GM18526 (cell line): ENCODE measurements around the gene EGFR.

Experiments
- POLR2A ChIP-seq: IDR thresholded peaks from 3 replicates; pipeline ENCODE4 v1.6.1; 2011; ENCODE audit not compliant: insufficient read length; ENCODE audit errors: extremely low read depth

Gene EGFR

DNA sequence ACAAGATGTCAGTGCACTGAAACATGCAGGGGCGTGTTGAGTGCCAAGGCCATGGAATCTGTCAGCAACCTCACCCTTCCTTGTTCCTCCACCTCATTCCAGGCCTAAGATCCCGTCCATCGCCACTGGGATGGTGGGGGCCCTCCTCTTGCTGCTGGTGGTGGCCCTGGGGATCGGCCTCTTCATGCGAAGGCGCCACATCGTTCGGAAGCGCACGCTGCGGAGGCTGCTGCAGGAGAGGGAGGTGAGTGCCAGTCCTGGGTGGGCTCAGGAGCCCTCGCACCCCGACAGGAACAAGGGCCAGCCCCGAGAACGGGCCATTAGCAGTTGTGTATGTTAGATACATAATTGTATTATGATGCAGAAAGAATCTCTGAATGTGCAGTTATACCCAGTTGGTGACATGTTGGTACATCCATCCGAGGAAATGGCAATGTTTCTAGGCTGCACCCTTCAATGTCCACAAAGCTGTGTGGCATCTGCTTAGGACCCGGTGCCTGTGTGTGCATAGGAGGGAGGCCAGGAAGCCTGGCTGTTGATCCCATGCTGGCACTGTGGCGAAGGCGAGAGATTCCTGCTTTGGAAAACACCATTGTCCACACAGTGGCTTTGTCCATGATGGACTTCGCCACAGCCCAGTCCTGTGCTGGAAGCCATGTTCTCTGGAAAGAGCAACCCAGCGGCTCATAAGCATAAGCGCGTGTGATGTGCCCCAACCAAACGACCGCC, 154.2 kb downstream of the EGFR start:
- TF ChIP-seq POLR2A: no peak

DNA sequence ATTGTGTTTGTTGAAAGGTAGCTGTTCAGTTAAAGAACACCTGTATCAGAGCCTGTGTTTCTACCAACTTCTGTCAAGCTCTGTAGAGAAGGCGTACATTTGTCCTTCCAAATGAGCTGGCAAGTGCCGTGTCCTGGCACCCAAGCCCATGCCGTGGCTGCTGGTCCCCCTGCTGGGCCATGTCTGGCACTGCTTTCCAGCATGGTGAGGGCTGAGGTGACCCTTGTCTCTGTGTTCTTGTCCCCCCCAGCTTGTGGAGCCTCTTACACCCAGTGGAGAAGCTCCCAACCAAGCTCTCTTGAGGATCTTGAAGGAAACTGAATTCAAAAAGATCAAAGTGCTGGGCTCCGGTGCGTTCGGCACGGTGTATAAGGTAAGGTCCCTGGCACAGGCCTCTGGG, 154.9 kb downstream of the EGFR start:
- no peak for TF ChIP-seq POLR2A

DNA sequence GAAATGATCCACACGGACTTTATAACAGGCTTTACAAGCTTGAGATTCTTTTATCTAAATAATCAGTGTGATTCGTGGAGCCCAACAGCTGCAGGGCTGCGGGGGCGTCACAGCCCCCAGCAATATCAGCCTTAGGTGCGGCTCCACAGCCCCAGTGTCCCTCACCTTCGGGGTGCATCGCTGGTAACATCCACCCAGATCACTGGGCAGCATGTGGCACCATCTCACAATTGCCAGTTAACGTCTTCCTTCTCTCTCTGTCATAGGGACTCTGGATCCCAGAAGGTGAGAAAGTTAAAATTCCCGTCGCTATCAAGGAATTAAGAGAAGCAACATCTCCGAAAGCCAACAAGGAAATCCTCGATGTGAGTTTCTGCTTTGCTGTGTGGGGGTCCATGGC, 155.6 kb downstream of the EGFR start:
- TF ChIP-seq POLR2A: no peak

- no peak for TF ChIP-seq POLR2A
Measured at GRCh38 chr7:55174856-55175255, 156.0 kb downstream of the EGFR start.

- TF ChIP-seq POLR2A: no peak
Measured at GRCh38 chr7:55177068-55177530, 158.3 kb downstream of the EGFR start.

- TF ChIP-seq POLR2A: no peak
Measured at GRCh38 chr7:55177589-55178261, 158.9 kb downstream of the EGFR start.

GRCh38 chr7:55178292-55178862, 159.6 kb downstream of the EGFR start:
- TF ChIP-seq POLR2A: no peak

DNA sequence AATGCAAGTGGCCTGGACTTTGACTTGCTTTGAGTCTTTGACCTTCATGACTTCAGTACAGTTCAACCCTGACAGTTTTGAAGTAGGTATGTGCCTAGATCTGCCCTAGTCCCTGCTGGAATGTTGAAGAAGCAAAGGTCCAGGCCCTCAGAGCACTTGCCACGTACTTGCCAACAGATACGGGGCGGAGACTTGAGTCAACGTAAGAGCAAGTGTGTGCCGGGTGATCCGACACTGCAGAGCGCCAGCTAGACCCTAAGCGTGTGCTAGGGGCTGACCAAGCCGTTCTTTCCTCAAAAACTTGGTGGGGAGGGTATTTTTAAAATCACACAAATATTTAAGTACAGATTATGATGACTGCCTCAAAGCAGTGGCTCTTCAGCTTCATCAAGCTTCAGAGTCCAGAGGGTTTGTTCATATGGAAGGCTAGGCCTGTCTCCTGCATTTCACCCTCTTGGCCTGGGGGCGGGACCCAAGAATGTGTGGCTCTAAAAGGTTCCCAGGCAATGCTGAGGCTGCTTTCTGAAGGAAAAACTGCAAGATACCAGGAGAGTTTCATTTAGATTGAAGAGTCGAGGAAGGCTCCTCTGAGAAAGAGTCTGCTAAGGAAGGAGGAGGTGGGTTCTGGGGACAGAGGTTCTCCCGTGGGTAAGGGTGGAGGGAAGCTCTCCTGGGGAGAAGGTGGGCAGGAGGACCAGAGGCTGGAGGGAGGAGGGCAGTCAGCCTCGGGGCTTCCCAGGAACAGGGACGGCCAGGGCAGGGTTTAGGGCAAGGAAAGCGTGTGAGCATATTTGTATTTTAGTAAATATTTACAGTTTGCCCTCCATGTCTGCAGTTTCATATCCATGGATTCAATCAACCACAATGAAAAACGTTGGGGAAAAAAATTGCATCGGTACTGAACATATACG, 160.3 kb downstream of the EGFR start:
- TF ChIP-seq POLR2A: no peak

DNA sequence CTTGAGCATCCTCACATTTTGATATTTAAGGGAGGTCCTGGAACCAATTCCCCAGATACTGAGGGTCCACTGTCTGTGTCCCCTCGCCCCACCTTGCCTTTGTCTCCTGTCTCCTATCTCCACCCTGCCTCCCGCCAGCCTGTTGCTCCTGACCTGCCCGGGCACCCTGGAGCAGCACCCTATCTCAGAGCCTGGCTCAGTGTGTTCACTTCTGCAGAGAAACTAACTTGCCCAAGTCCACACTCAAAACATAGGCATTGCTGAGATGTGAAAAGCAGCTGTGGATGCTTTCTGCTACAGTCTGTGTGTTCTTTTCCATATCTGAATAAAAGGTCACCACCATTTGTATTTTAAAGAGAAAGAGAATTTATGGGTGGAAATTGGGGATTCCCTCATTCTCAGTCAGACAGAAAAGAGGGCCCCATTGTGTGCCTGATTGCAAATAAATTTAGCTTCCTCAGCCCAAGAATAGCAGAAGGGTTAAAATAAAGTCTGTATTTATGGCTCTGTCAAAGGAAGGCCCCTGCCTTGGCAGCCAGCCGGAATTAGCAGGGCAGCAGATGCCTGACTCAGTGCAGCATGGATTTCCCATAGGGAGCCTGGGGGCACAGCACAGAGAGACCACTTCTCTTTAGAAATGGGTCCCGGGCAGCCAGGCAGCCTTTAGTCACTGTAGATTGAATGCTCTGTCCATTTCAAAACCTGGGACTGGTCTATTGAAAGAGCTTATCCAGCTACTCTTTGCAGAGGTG, 161.3 kb downstream of the EGFR start:
- no peak for TF ChIP-seq POLR2A

GRCh38 chr7:55180963-55181542, 162.2 kb downstream of the EGFR start:
- TF ChIP-seq POLR2A: no peak

DNA sequence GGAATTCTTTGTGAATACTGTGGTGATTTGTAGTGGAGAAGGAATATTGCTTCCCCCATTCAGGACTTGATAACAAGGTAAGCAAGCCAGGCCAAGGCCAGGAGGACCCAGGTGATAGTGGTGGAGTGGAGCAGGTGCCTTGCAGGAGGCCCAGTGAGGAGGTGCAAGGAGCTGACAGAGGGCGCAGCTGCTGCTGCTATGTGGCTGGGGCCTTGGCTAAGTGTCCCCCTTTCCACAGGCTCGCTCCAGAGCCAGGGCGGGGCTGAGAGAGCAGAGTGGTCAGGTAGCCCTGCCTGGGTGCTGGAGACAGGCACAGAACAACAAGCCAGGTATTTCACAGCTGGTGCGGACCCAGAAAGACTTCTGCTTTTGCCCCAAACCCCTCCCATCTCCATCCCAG, 162.9 kb downstream of the EGFR start:
- TF ChIP-seq POLR2A: no peak

DNA sequence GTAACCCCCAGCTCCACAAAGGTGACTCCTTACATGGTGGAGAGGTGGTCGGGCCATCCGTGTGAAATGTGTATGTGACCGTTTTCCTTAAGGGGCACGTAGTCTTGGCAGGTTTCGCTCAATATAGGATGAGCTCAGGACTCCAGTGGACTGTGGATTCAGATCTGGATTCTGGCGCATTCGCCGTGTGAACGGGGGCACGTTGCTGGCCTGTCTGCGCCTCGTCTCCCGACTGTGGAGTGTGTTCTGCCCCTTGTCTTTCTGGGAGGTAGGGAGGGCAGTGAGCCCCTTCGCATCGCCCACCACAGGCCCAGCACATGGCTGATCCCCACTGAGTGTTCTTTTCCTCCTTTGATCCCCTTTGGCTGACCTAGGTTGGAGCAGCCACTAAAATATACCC, 165.1 kb downstream of the EGFR start:
- TF ChIP-seq POLR2A: no peak

- no peak for TF ChIP-seq POLR2A
Measured at GRCh38 chr7:55185321-55185802, 166.5 kb downstream of the EGFR start.

GRCh38 chr7:55185941-55186609, 167.3 kb downstream of the EGFR start:
- no peak for TF ChIP-seq POLR2A
